Stimulated activated CD8-positive, alpha-beta memory T cell treated with anti-CD3 and anti-CD28 coated beads, Interleukin-15, amount 100 ng/mL, for 1 hour (primary cell): ENCODE data around the gene TGFBR3L.
"Not testable (repeated sequence)": the region's sequence is repeated elsewhere in the genome, so short reads cannot be mapped to it uniquely, and the experiment has no call there.

Experiments used
- DNase-seq: peaks from one replicate; pipeline ENCODE4 v3.0.0-alpha.2; 2020; ENCODE audit warnings: low read depth

TGFBR3L gene

DNA sequence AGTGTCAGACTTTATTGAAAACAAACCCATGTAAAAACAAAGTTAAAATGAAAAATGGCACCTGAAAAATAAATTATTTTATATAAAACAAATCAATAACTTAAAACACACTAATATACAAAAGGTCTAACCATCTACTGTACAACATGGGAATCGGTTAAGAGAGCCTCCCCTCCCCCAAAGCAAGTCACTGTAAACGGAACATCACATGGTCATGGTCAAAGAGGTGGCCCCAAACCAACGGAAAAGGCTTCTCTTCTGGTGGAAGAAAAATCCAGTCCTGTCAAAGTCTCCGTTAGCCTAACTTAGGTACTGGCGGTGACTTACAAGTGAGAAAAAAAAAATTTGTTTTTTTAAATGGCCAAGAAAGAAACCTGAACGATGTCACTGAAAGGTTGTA, 44.6 kb downstream of the TGFBR3L start:
- DNase-seq, result no peak

DNA sequence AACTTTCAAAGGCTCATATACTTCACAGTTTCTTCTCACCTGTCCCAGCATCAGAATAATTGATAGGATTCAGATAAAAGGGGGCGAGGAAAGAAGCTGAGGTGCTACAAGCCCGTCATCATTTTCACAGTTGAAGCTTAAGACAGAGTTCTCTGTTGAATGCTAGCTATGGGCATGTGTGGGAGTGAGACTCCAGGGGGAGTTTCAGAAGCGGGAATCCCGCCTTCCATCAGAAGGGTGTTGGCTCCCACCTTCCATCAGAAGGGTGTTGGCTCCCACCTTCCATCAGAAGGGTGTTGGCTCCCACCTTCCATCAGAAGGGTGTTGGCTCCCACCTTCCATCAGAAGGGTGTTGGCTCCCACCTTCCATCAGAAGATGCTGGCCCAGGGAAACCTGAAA, 46.5 kb downstream of the TGFBR3L start:
- not testable (repeated sequence) for DNase-seq

DNA sequence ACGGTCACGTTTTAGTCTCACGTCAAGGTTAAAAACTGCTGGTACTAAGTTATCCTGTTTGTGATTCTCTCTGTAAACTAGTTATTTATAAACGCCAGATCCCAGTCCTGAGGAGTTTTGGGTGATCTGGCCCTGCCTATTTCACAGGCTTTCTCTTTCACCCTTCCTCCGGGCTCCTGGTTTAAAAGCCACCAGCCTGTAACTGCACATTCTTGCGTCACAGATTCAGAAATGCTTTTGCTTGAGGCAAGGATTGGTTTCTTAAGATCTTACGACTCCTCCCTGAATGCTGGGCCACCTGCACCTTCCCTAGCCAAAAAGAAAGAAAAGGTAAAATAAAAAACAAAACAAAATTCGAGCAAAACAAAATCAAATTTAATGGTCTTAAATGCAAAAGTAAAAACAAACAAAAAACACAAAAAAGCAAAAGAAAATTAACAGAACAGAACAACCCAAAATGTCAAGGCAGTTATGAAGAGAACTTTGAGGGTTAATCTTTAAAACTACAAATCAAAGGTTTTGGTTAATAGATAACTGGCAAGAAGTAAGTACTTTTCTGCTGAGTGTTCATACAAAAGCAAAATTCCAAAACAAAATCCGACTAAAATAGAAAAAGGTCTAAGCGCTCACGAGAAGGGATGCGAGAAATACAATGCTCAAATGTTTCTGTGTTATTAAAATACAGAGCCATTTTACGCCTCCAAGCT, 47.4 kb downstream of the TGFBR3L start:
- DNase-seq, result no peak

DNA sequence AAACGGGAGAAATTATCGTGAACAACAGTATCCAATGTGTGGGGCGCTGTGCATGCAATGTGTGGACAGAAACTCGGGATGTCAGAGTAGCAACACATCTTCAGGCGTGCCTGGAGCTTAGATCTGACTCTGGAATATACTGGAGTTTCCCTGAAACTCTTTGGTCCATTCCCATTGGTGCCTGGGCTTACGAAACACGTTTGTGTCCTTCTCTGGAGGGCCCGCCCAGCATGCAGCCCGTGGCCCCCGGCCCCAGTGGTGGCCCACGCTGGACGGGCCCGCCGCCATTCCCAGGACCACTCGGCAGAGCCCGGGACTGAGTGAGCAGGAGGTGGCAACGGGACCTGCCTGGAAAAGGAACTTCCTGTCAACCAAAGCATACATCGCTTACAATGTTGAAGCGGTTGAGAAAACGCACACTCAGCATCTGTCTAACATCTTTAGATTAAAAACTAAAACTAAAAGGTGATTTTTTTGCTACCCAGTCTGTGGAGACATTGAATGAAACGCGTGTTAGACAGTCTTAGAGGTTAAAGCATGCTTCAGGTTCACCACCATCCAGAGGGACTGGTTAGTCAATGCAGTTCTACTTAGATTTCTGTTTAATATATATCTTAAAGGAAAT, 48.1 kb downstream of the TGFBR3L start:
- no peak for DNase-seq

DNA sequence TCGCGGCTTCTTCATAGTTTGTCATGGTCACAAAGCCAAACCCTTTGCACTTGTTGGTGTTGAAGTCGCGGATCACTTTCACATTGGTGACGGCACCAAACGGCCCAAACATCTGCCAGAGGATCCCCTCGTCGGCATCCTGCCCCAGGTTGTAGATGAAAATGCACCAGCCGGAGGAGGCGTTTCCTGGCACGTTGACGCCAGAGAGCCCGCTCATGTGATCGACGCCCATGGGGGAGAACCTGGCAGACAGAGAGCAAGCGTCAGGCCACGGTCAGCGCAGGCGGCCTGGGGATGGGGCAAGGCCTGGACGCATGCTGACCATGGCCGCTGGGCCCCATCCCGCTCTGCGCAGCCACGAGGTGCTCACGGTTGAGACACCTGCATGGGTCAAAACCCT, 48.9 kb downstream of the TGFBR3L start:
- no peak for DNase-seq

DNA sequence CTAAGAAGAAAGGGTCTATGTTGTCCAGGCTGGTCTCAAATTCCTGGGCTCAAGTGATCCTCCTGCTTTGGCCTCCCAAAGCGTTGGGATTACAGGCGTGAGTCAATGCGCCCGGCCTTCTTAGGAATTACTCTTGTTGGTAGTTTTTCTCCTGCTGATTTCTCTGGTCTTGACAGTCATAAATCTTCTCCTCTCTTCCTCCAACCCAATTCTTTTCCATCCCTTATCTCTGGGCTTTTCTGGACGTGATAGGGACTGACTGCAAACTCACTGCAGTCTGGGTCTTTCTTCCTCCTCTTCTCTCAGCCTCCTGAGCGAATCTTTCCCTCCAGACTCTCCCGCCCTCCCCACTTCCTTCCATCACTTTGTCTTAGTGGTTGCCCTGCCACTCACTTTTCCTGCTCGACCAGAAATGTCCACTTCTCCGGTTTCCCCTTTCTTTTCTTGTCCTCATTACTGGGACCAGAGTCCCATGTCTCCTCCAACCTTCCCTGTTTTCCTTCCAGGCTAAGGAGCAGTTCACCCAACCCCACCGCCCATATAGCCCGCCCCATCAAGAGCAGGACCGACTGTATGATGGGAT, 50.7 kb downstream of the TGFBR3L start:
- no peak for DNase-seq

DNA sequence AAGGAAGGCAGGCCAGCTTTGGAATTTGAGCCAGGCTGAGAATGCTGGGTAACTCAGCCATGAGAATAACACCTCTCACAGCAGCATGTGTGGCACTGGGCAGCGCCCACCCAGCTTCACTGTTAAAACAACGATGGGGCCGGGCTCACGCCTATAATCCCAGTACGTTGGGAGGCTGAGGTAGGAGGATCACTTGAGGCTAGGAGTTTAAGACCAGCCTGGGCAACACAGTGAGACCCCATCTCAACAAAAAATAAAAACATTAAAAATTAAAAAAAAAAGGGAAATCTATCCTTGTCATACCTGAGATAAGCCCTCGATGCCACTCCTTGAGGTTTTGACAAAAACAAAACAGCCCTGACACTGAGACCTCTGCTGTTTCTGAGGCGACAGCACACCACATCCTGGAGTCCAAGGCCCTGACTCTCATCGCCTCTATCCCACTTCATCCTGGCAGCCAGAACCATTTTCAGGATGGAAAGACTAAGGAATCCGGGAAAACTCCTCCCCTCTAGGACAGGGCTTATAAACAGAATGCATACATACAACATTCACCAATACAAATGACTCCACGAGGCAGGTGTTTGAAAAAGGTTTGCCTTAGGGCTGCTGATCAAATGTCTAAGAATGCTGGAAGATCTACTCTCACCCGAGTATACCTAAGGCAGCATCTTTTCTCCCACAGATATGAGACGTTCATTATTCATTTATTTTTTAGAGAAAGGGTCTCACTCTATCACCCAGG, 51.5 kb downstream of the TGFBR3L start:
- no peak for DNase-seq

DNA sequence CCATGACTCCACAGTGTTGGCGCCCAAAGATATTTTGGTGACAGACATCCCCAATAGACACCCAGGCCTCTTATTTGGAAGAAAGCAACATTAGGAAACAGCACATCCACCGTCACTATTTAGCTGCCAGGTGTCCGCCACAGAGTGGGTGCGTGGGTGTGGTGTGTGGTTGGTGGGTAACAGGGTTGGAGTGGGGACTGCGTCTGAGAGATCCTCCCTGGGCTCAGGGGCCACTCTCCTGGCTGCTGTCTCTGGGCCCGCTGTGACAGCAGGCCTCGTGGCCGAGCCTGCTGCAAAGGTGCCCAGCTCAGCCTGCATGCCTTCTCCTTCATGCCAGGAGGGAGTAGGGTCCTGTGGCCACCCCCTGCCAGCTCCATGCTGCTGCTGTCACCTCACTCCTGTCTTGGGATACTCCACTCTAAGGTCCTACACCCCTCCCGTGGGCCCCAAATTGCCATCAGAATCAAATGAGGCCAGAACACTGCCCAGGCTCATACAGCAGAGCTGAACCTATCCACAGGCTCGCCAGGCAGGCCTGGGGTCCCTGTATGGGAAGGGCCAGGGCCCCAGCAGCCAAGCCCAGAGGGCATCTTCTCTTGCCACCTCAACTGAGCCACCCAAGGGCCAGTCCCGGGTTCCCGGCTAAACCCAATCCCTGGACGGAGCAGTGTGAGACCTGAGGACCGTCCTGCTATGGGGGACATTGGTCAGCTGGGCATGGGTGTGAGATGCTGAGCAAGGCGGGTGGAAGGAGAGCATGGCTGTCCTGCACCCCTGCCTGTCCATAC, 53.6 kb downstream of the TGFBR3L start:
- no peak for DNase-seq
